ENCODE results near the gene EPHA6.

The EPHA6 gene

GRCh38 chr3:96813134-96813819 lies 1.1 kb upstream of the EPHA6 start:
- H3K27me3 ChIP-seq (ENCODE audit: insufficient read depth, low read length) = no peaks in the 10 kb centered on the region
- no peak overlapping the region for H3K4me2 ChIP-seq (ENCODE audit: low read length)
- no peak overlapping the region for H3K27ac ChIP-seq (ENCODE audit: low read depth, low read length, poor library complexity, severe bottlenecking)
- TF ChIP-seq CTCF (IDR thresholded peaks at IDR 0.05; ENCODE audit: low read length) (no peak), EZH2 (IDR thresholded peaks at IDR 0.05; ENCODE audit: borderline replicate concordance, low read length) (no peak)
- H4K20me1 ChIP-seq (ENCODE audit: insufficient read depth, low read length) = no peaks in the 10 kb centered on the region
- no peaks in the 10 kb centered on the region for H3K9me3 ChIP-seq (ENCODE audit: low read length)
- H3F3A ChIP-seq (ENCODE audit: insufficient read depth, low read length) = no peaks in the 10 kb centered on the region
- H2AFZ ChIP-seq (ENCODE audit: low read length) = no peak overlapping the region
- no peak overlapping the region for H3K9ac ChIP-seq (ENCODE audit: low read length)
- H3K4me3 ChIP-seq (ENCODE audit: low read depth, low read length, poor library complexity, severe bottlenecking) = no peak overlapping the region
- H3K4me1 ChIP-seq (ENCODE audit: insufficient read depth, low read length, severe bottlenecking) = no peaks in the 10 kb centered on the region
- H3K9me2 ChIP-seq (ENCODE audit: low read depth, low read length) = no peaks in the 10 kb centered on the region
- no peaks in the 10 kb centered on the region for H3K79me2 ChIP-seq (ENCODE audit: insufficient read depth, low read length)
- H3K36me3 ChIP-seq (ENCODE audit: insufficient read depth, low read length) = no peaks in the 10 kb centered on the region

GRCh38 chr3:96814651-96815567 lies 515 bp downstream of the EPHA6 start:
- H3F3A ChIP-seq (ENCODE audit: insufficient read depth, low read length) = no peaks in the 10 kb centered on the region
- no peak overlapping the region for H3K4me3 ChIP-seq (ENCODE audit: low read depth, low read length, poor library complexity, severe bottlenecking)
- no peak overlapping the region for H2AFZ ChIP-seq (ENCODE audit: low read length)
- no peaks in the 10 kb centered on the region for H3K9me2 ChIP-seq (ENCODE audit: low read depth, low read length)
- H3K9me3 ChIP-seq (ENCODE audit: low read length) = no peaks in the 10 kb centered on the region
- no peaks in the 10 kb centered on the region for H4K20me1 ChIP-seq (ENCODE audit: insufficient read depth, low read length)
- no peak overlapping the region for H3K27ac ChIP-seq (ENCODE audit: low read depth, low read length, poor library complexity, severe bottlenecking)
- no peak overlapping the region for H3K9ac ChIP-seq (ENCODE audit: low read length)
- TF ChIP-seq CTCF (IDR thresholded peaks at IDR 0.05; ENCODE audit: low read length) = no peak
- TF ChIP-seq EZH2 (IDR thresholded peaks at IDR 0.05; ENCODE audit: borderline replicate concordance, low read length) = no peak
- no peaks in the 10 kb centered on the region for H3K4me1 ChIP-seq (ENCODE audit: insufficient read depth, low read length, severe bottlenecking)
- no peaks in the 10 kb centered on the region for H3K36me3 ChIP-seq (ENCODE audit: insufficient read depth, low read length)
- no peak overlapping the region for H3K4me2 ChIP-seq (ENCODE audit: low read length)
- H3K27me3 ChIP-seq (ENCODE audit: insufficient read depth, low read length) = no peaks in the 10 kb centered on the region
- no peaks in the 10 kb centered on the region for H3K79me2 ChIP-seq (ENCODE audit: insufficient read depth, low read length)

GRCh38 chr3:96831175-96831574 lies 16.8 kb downstream of the EPHA6 start:
- no peaks in the 10 kb centered on the region for H3K27me3 ChIP-seq (ENCODE audit: insufficient read depth, low read length)
- TF ChIP-seq EZH2 (IDR thresholded peaks at IDR 0.05; ENCODE audit: borderline replicate concordance, low read length) (no peak), CTCF (IDR thresholded peaks at IDR 0.05; ENCODE audit: low read length) (no peak)

More at GRCh38 chr3:96831175-96831574, 16.8 kb downstream of the EPHA6 start:
- Histone ChIP-seq H2AFZ (ENCODE audit: low read length) (no peak overlapping the region), H3K79me2 (ENCODE audit: insufficient read depth, low read length) (no peaks in the 10 kb centered on the region), H3K4me1 (ENCODE audit: insufficient read depth, low read length, severe bottlenecking) (no peaks in the 10 kb centered on the region), H3K9ac (ENCODE audit: low read length) (no peak overlapping the region), H4K20me1 (ENCODE audit: insufficient read depth, low read length) (no peaks in the 10 kb centered on the region), H3K36me3 (ENCODE audit: insufficient read depth, low read length) (no peaks in the 10 kb centered on the region), H3K4me2 (ENCODE audit: low read length) (no peak overlapping the region), H3K4me3 (ENCODE audit: low read depth, low read length, poor library complexity, severe bottlenecking) (no peak overlapping the region), H3K9me2 (ENCODE audit: low read depth, low read length) (no peaks in the 10 kb centered on the region), H3K27ac (ENCODE audit: low read depth, low read length, poor library complexity, severe bottlenecking) (no peak overlapping the region), H3F3A (ENCODE audit: insufficient read depth, low read length) (no peaks in the 10 kb centered on the region), H3K9me3 (ENCODE audit: low read length) (no peaks in the 10 kb centered on the region)

Data from OCI-LY1 (cell line).